Measurements from ENCODE around the gene ARHGEF28. TPM values are rescaled to one million over a fixed set of nuclear protein-coding genes. Genes with fewer than 3 reads are reported as not detected.

Gene ARHGEF28
- total and polyA plus RNA-seq, 2 donors, result 2.3 to 16.9 TPM

GRCh38 chr5:73655521-73656160 lies 29.6 kb downstream of the ARHGEF28 start:
- no peaks in the 10 kb centered on the region for H3K4me1 ChIP-seq (ENCODE audit: insufficient read depth)
- no peak overlapping the region for H3K4me3 ChIP-seq (ENCODE audit: low read depth, low read length)
- 81% methylated on average over 6 of the region's 6 CpGs for WGBS
- no peak overlapping the region for H3K27ac ChIP-seq (ENCODE audit: low read depth)
- DNase-seq (ENCODE audit: extremely low spot score), result no peak
- no peaks in the 10 kb centered on the region for H3K36me3 ChIP-seq (ENCODE audit: insufficient read depth)

- no peak for DNase-seq (ENCODE audit: extremely low spot score)
- WGBS, result 94% methylated on average over 3 of the region's 3 CpGs
These were observed 35.8 kb downstream of the ARHGEF28 start for GRCh38 chr5:73661753-73662152.

GRCh38 chr5:73663161-73663859 lies 37.3 kb downstream of the ARHGEF28 start:
- no peak overlapping the region for H3K4me3 ChIP-seq (ENCODE audit: low read depth, low read length)
- H3K27ac ChIP-seq (ENCODE audit: low read depth), result no peak overlapping the region
- 73% methylated on average over 7 of the region's 7 CpGs for WGBS
- DNase-seq (ENCODE audit: extremely low spot score), result no peak
- peaks cover 2% of the 10 kb centered on the region for H3K36me3 ChIP-seq (ENCODE audit: insufficient read depth)
- H3K4me1 ChIP-seq (ENCODE audit: insufficient read depth), result no peaks in the 10 kb centered on the region

More at GRCh38 chr5:73661753-73662152, 35.8 kb downstream of the ARHGEF28 start:
- Histone ChIP-seq H3K36me3 (ENCODE audit: insufficient read depth) (peaks cover 2% of the 10 kb centered on the region), H3K4me3 (ENCODE audit: low read depth, low read length) (no peak overlapping the region), H3K27ac (ENCODE audit: low read depth) (no peak overlapping the region), H3K4me1 (ENCODE audit: insufficient read depth) (no peaks in the 10 kb centered on the region)

GRCh38 chr5:73663860-73664240 lies 37.9 kb downstream of the ARHGEF28 start:
- Histone ChIP-seq H3K4me3 (ENCODE audit: low read depth, low read length) (no peak overlapping the region), H3K27ac (ENCODE audit: low read depth) (no peak overlapping the region), H3K36me3 (ENCODE audit: insufficient read depth) (peaks cover 2% of the 10 kb centered on the region), H3K4me1 (ENCODE audit: insufficient read depth) (no peaks in the 10 kb centered on the region)
- WGBS, result 53% methylated on average over 2 of the region's 2 CpGs
- DNase-seq (ENCODE audit: extremely low spot score), result no peak

- Histone ChIP-seq H3K4me1 (ENCODE audit: insufficient read depth) (no peaks in the 10 kb centered on the region), H3K27ac (ENCODE audit: low read depth) (no peak overlapping the region), H3K4me3 (ENCODE audit: low read depth, low read length) (no peak overlapping the region), H3K36me3 (ENCODE audit: insufficient read depth) (peaks cover 2% of the 10 kb centered on the region)
- no peak for DNase-seq (ENCODE audit: extremely low spot score)
These were observed 38.8 kb downstream of the ARHGEF28 start for GRCh38 chr5:73664796-73665195.

- no peak overlapping the region for H3K27ac ChIP-seq (ENCODE audit: low read depth)
- H3K36me3 ChIP-seq (ENCODE audit: insufficient read depth), result peaks cover 2% of the 10 kb centered on the region
- no peak overlapping the region for H3K4me3 ChIP-seq (ENCODE audit: low read depth, low read length)
- no peak for DNase-seq (ENCODE audit: extremely low spot score)
- H3K4me1 ChIP-seq (ENCODE audit: insufficient read depth), result no peaks in the 10 kb centered on the region
- 73% methylated on average over 4 of the region's 4 CpGs for WGBS
These were observed 40.9 kb downstream of the ARHGEF28 start for GRCh38 chr5:73666891-73667290.

GRCh38 chr5:73668017-73668416 lies 42.0 kb downstream of the ARHGEF28 start:
- WGBS, result 54% methylated on average over 4 of the region's 4 CpGs
- H3K4me1 ChIP-seq (ENCODE audit: insufficient read depth), result no peaks in the 10 kb centered on the region

GRCh38 chr5:73668486-73669111 lies 42.6 kb downstream of the ARHGEF28 start:
- 82% methylated on average over 3 of the region's 3 CpGs for WGBS
- DNase-seq (ENCODE audit: extremely low spot score), result no peak
- Histone ChIP-seq H3K27ac (ENCODE audit: low read depth) (no peak overlapping the region), H3K4me1 (ENCODE audit: insufficient read depth) (no peaks in the 10 kb centered on the region), H3K36me3 (ENCODE audit: insufficient read depth) (peaks cover 2% of the 10 kb centered on the region), H3K4me3 (ENCODE audit: low read depth, low read length) (no peak overlapping the region)

More at GRCh38 chr5:73668017-73668416, 42.0 kb downstream of the ARHGEF28 start:
- Histone ChIP-seq H3K36me3 (ENCODE audit: insufficient read depth) (peaks cover 2% of the 10 kb centered on the region), H3K27ac (ENCODE audit: low read depth) (no peak overlapping the region), H3K4me3 (ENCODE audit: low read depth, low read length) (no peak overlapping the region)
- DNase-seq (ENCODE audit: extremely low spot score), result no peak

GRCh38 chr5:73670731-73671130 lies 44.7 kb downstream of the ARHGEF28 start:
- DNase-seq (ENCODE audit: extremely low spot score), result no peak
- no peaks in the 10 kb centered on the region for H3K36me3 ChIP-seq (ENCODE audit: insufficient read depth)
- H3K4me1 ChIP-seq (ENCODE audit: insufficient read depth), result no peaks in the 10 kb centered on the region
- H3K27ac ChIP-seq (ENCODE audit: low read depth), result no peak overlapping the region
- H3K4me3 ChIP-seq (ENCODE audit: low read depth, low read length), result no peak overlapping the region
- WGBS, result 78% methylated on average over 3 of the region's 3 CpGs

GRCh38 chr5:73672132-73672531 lies 46.1 kb downstream of the ARHGEF28 start:
- Histone ChIP-seq H3K4me1 (ENCODE audit: insufficient read depth) (no peaks in the 10 kb centered on the region), H3K27ac (ENCODE audit: low read depth) (no peak overlapping the region), H3K4me3 (ENCODE audit: low read depth, low read length) (no peak overlapping the region), H3K36me3 (ENCODE audit: insufficient read depth) (no peaks in the 10 kb centered on the region)
- 34% methylated on average over 2 of the region's 2 CpGs for WGBS
- no peak for DNase-seq (ENCODE audit: extremely low spot score)

GRCh38 chr5:73673161-73673591 lies 47.2 kb downstream of the ARHGEF28 start:
- H3K27ac ChIP-seq (ENCODE audit: low read depth), result no peak overlapping the region
- H3K4me3 ChIP-seq (ENCODE audit: low read depth, low read length), result no peak overlapping the region
- H3K4me1 ChIP-seq (ENCODE audit: insufficient read depth), result no peaks in the 10 kb centered on the region
- DNase-seq (ENCODE audit: extremely low spot score), result no peak
- no peaks in the 10 kb centered on the region for H3K36me3 ChIP-seq (ENCODE audit: insufficient read depth)

- no peak overlapping the region for H3K27ac ChIP-seq (ENCODE audit: low read depth)
- WGBS, result 81% methylated on average over 2 of the region's 2 CpGs
- no peaks in the 10 kb centered on the region for H3K36me3 ChIP-seq (ENCODE audit: insufficient read depth)
- no peak overlapping the region for H3K4me3 ChIP-seq (ENCODE audit: low read depth, low read length)
- no peaks in the 10 kb centered on the region for H3K4me1 ChIP-seq (ENCODE audit: insufficient read depth)
- no peak for DNase-seq (ENCODE audit: extremely low spot score)
These were observed 48.6 kb downstream of the ARHGEF28 start for GRCh38 chr5:73674669-73675004.

GRCh38 chr5:73678322-73678740 lies 52.3 kb downstream of the ARHGEF28 start:
- H3K4me1 ChIP-seq (ENCODE audit: insufficient read depth), result no peaks in the 10 kb centered on the region

GRCh38 chr5:73678807-73679206 lies 52.8 kb downstream of the ARHGEF28 start:
- DNase-seq (ENCODE audit: extremely low spot score), result no peak

More at GRCh38 chr5:73678322-73678740, 52.3 kb downstream of the ARHGEF28 start:
- WGBS, result 77% methylated on average over 4 of the region's 4 CpGs
- no peak overlapping the region for H3K4me3 ChIP-seq (ENCODE audit: low read depth, low read length)
- H3K27ac ChIP-seq (ENCODE audit: low read depth), result no peak overlapping the region
- no peak for DNase-seq (ENCODE audit: extremely low spot score)
- H3K36me3 ChIP-seq (ENCODE audit: insufficient read depth), result no peaks in the 10 kb centered on the region

More at GRCh38 chr5:73678807-73679206, 52.8 kb downstream of the ARHGEF28 start:
- Histone ChIP-seq H3K4me1 (ENCODE audit: insufficient read depth) (no peaks in the 10 kb centered on the region), H3K27ac (ENCODE audit: low read depth) (no peak overlapping the region), H3K4me3 (ENCODE audit: low read depth, low read length) (no peak overlapping the region), H3K36me3 (ENCODE audit: insufficient read depth) (no peaks in the 10 kb centered on the region)
- 93% methylated on average over 3 of the region's 3 CpGs for WGBS

Measured in urinary bladder (tissue), 4 donors.